HCT116 (cell line): ENCODE measurements around the gene MECP2. TPM values are rescaled to one million over a fixed set of nuclear protein-coding genes. Genes with fewer than 3 reads are reported as not detected.

Source experiments
- ATAC-seq: fragments of 200-7000 bp; cut with Tn5 transposase; 2 replicates; pipeline ENCODE4 v1.9.1; 2020; ENCODE audit warnings: mild to moderate bottlenecking, moderate library complexity
- BruUV-seq: library from RNA; stranded (reverse); fragments of 400-500 nt; replicated peaks from 2 replicates; lab custom pipeline; 2021; lab: Mats Ljungman, UMichigan
- CTCF ChIA-PET: fragments of 300-600 bp; sonication (Branson Sonifier 250); formaldehyde crosslinking; loops from one replicate; lab custom pipeline; 2021; ENCODE audit warnings: antibody characterized with exemption; lab: Charles Lee
- POLR2A ChIA-PET: fragments of 300-600, 350-600 bp; sonication (Branson Sonifier 250); formaldehyde crosslinking; loops from one replicate; lab custom pipeline; 2021; ENCODE audit warnings: antibody characterized with exemption; lab: Charles Lee
- RAD21 ChIA-PET, 2 experiments: fragments of 300-600 bp; sonication (Branson Sonifier 250); formaldehyde crosslinking; loops; one replicate each; lab custom pipeline; 2023; ENCODE audit warnings: low total read pairs in 2 of 2; ENCODE audit not compliant: uncharacterized antibody in 2 of 2, unreplicated experiment in 2 of 2, low non-redundant PET in 1 of 2; lab: Charles Lee
- DNase-seq: peaks from one replicate; pipeline ENCODE4 v3.0.0-alpha.2; 2010; ENCODE audit warnings: low read depth, low spot score
- H2AFZ ChIP-seq: fragments of 200-600 bp; shearing (Covaris generic), sonication (generic); 2 replicates; pipeline ENCODE4 v1.6.1; 2017; ENCODE audit warnings: low read depth, mixed run types, mixed read lengths, antibody characterized with exemption, low read length; ENCODE audit not compliant: poor library complexity, severe bottlenecking
- H3K27ac ChIP-seq: 2 replicates; pipeline ENCODE4 v1.5.1; 2012; ENCODE audit warnings: low read depth, low read length
- H3K27me3 ChIP-seq: fragments of 200-600 bp; sonication (generic); 2 replicates; pipeline ENCODE4 v1.6.1; 2016; ENCODE audit warnings: mixed run types, low read length, mixed read lengths; ENCODE audit not compliant: insufficient read depth
- H3K36me3 ChIP-seq, 2 experiments: fragments of 200-500 bp in 1 of 2; fragments of 200-600 bp in 1 of 2; sonication (Bioruptor generic) in 1 of 2; sonication (generic) in 1 of 2; 2 replicates each; pipeline versions ENCODE4 v1.5.1 to v1.6.1; 2014 to 2016; ENCODE audit warnings: low read length in 2 of 2, inconsistent platforms in 1 of 2, mixed read lengths in 1 of 2, mixed run types in 1 of 2; ENCODE audit not compliant: insufficient read depth in 2 of 2, control insufficient read depth in 1 of 2
- H3K4me1 ChIP-seq, 2 experiments: fragments of 200-600 bp in 1 of 2; sonication (generic) in 1 of 2; 2 replicates each; pipeline versions ENCODE4 v1.5.1 to v1.6.1; 2012 to 2017; ENCODE audit warnings: low read length in 2 of 2, inconsistent platforms in 1 of 2, mild to moderate bottlenecking in 1 of 2, mixed read lengths in 1 of 2, mixed run types in 1 of 2, moderate library complexity in 1 of 2; ENCODE audit not compliant: insufficient read depth in 2 of 2, control insufficient read depth in 1 of 2
- H3K4me2 ChIP-seq: fragments of 200-600 bp; sonication (generic); 2 replicates; pipeline ENCODE4 v1.6.1; 2017; ENCODE audit warnings: mixed run types, low read length, mixed read lengths
- H3K4me3 ChIP-seq, 2 experiments: fragments of 200-600 bp in 1 of 2; sonication (generic) in 1 of 2; replicated peaks in 1 of 2; 2 replicates each; pipeline ENCODE4 v1.5.1; 2011 to 2016; ENCODE audit warnings: low read length in 2 of 2, control low read depth in 1 of 2, low read depth in 1 of 2, mild to moderate bottlenecking in 1 of 2, mixed read lengths in 1 of 2, mixed run types in 1 of 2
- H3K79me2 ChIP-seq: fragments of 200-600 bp; sonication (generic); 2 replicates; pipeline ENCODE4 v1.6.1; 2017; ENCODE audit warnings: mild to moderate bottlenecking, mixed run types, low read length, moderate library complexity, mixed read lengths; ENCODE audit not compliant: insufficient read depth
- H3K9ac ChIP-seq: fragments of 200-600 bp; sonication (generic); 2 replicates; pipeline ENCODE4 v1.6.1; 2016; ENCODE audit warnings: low read length, mixed read lengths
- H3K9me2 ChIP-seq: fragments of 200-600 bp; sonication (generic), shearing (Covaris generic); 2 replicates; pipeline ENCODE4 v1.6.1; 2017; ENCODE audit warnings: mixed run types, mild to moderate bottlenecking, moderate library complexity; ENCODE audit not compliant: insufficient read depth
- H3K9me3 ChIP-seq, 2 experiments: fragments of 200-500 bp in 1 of 2; fragments of 200-600 bp in 1 of 2; sonication (Bioruptor generic) in 1 of 2; sonication (generic) in 1 of 2; 2 replicates each; pipeline ENCODE4 v1.6.1; 2014 to 2017; ENCODE audit warnings: low read length in 2 of 2, mixed read lengths in 2 of 2, inconsistent platforms in 1 of 2, low read depth in 1 of 2, mild to moderate bottlenecking in 1 of 2, mixed run types in 1 of 2, moderate library complexity in 1 of 2; ENCODE audit not compliant: control insufficient read depth in 1 of 2, insufficient read depth in 1 of 2
- H4K20me1 ChIP-seq: fragments of 200-600 bp; sonication (generic), shearing (Covaris generic); 2 replicates; pipeline ENCODE4 v1.6.1; 2017; ENCODE audit warnings: mixed run types, mild to moderate bottlenecking, moderate library complexity; ENCODE audit not compliant: insufficient read depth
- CBX3 ChIP-seq: IDR thresholded peaks from 2 replicates; pipeline ENCODE4 v1.6.1; 2012; ENCODE audit warnings: low read depth
- CEBPB ChIP-seq: IDR thresholded peaks from 2 replicates; pipeline ENCODE4 v1.6.1; 2012; ENCODE audit warnings: low read depth
- EGR1 ChIP-seq: IDR thresholded peaks from 2 replicates; pipeline ENCODE4 v1.6.1; 2012; ENCODE audit warnings: low read depth
- ELF1 ChIP-seq: IDR thresholded peaks from 2 replicates; pipeline ENCODE4 v1.6.1; 2012; ENCODE audit warnings: low read depth, borderline replicate concordance
- EZH2phosphoT487 ChIP-seq: fragments of 200-600 bp; IDR thresholded peaks from 2 replicates; pipeline ENCODE4 v1.6.1; 2018; ENCODE audit warnings: antibody characterized with exemption, borderline replicate concordance
- FOSL1 ChIP-seq: IDR thresholded peaks from 2 replicates; pipeline ENCODE4 v1.6.1; 2012; ENCODE audit warnings: low read depth
- RAD21 ChIP-seq: IDR thresholded peaks from 2 replicates; pipeline ENCODE4 v1.6.1; 2012; ENCODE audit warnings: low read depth, mild to moderate bottlenecking
- SIN3A ChIP-seq: IDR thresholded peaks from 2 replicates; pipeline ENCODE4 v1.6.1; 2012; ENCODE audit warnings: low read depth
- SP1 ChIP-seq: IDR thresholded peaks from 2 replicates; pipeline ENCODE4 v1.6.1; 2012; ENCODE audit warnings: low read depth
- TCF7L2 ChIP-seq: IDR thresholded peaks from 2 replicates; pipeline ENCODE4 v1.7.0; 2011; ENCODE audit warnings: borderline replicate concordance, inconsistent platforms; ENCODE audit not compliant: insufficient read depth, insufficient read length; ENCODE audit errors: extremely low read depth
- intact Hi-C: fragments of 100-400 bp; cut with micrococcal nuclease; formaldehyde crosslinking; loops from 2 replicates; pipeline ENCODE4 v1.10.0; 2022
- total RNA-seq: library from RNA; stranded (reverse); gene quantifications from one replicate; pipeline ENCODE4 v1.2.1, GENCODE V29; 2021; ENCODE audit not compliant: unreplicated experiment
- TF ChIP-seq, protein P1 (sequence below): IDR thresholded peaks from 2 replicates; pipeline ENCODE4 v1.6.1; 2011; ENCODE audit warnings: mild to moderate bottlenecking, low read length, moderate library complexity; ENCODE audit not compliant: insufficient replicate concordance; ENCODE audit errors: extremely low read depth
- TF ChIP-seq, protein P2 (sequence below), 3 experiments: fragments of 200-600 bp in 1 of 3; sonication (generic) in 1 of 3; IDR thresholded peaks in 2 of 3; conservative IDR thresholded peaks in 1 of 3; 2 replicates each; pipeline ENCODE4 v1.5.1; 2012 to 2017; ENCODE audit warnings: low read depth in 2 of 3, low read length in 2 of 3, antibody characterized with exemption in 1 of 3, borderline replicate concordance in 1 of 3, control low read depth in 1 of 3, mild to moderate bottlenecking in 1 of 3, mixed read lengths in 1 of 3, mixed run types in 1 of 3, moderate library complexity in 1 of 3; ENCODE audit not compliant: insufficient read depth in 1 of 3
- TF ChIP-seq, protein P3 (sequence below): IDR thresholded peaks from 2 replicates; pipeline ENCODE4 v1.6.1; 2012

MECP2 gene
- total RNA-seq, 1 experiment from 2014 or later = 32.4 TPM

DNA sequence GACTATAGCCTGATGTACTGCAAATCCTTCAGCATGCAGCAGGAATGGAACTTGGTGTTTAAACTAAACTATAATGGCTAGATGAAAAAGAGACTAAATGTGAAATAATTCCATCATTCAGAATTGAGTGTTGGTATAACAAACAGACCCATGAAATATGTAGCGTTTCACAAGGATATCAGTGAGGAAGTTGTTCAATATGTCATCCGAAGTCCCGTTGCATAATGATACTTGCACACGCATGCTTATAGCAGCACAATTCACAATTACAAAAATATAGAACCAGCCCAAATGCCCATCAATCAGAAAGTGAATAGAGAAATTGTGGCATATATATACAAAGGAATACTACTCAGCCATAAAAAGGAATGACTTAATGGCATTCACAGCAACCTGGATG, 20.4 kb downstream of the MECP2 start:
- Histone ChIP-seq H3K79me2 (peaks cover 81% of the 10 kb centered on the region), H3K9ac (no peak overlapping the region), H3K36me3 (no peaks in the 10 kb centered on the region), H3K9me3 (no peaks in the 10 kb centered on the region), H3K27ac (no peak overlapping the region), H2AFZ (no peak overlapping the region), H3K4me1 (peaks cover 16 to 23% of the 10 kb centered on the region in 2 experiments), H3K4me3 (no peak overlapping the region), H4K20me1 (no peaks in the 10 kb centered on the region), H3K27me3 (no peaks in the 10 kb centered on the region), H3K4me2 (no peak overlapping the region), H3K9me2 (no peaks in the 10 kb centered on the region)
- intact Hi-C loops = no loop called here
- RAD21 ChIA-PET = no interaction called here
- no TSS peak for BruUV-seq
- TF ChIP-seq SP1 = no peak
- TF ChIP-seq, protein P1, sequence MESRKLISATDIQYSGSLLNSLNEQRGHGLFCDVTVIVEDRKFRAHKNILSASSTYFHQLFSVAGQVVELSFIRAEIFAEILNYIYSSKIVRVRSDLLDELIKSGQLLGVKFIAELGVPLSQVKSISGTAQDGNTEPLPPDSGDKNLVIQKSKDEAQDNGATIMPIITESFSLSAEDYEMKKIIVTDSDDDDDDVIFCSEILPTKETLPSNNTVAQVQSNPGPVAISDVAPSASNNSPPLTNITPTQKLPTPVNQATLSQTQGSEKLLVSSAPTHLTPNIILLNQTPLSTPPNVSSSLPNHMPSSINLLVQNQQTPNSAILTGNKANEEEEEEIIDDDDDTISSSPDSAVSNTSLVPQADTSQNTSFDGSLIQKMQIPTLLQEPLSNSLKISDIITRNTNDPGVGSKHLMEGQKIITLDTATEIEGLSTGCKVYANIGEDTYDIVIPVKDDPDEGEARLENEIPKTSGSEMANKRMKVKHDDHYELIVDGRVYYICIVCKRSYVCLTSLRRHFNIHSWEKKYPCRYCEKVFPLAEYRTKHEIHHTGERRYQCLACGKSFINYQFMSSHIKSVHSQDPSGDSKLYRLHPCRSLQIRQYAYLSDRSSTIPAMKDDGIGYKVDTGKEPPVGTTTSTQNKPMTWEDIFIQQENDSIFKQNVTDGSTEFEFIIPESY = no peak
- TF ChIP-seq ELF1 = no peak
- TF ChIP-seq EGR1 = no peak
- TF ChIP-seq, protein P2, sequence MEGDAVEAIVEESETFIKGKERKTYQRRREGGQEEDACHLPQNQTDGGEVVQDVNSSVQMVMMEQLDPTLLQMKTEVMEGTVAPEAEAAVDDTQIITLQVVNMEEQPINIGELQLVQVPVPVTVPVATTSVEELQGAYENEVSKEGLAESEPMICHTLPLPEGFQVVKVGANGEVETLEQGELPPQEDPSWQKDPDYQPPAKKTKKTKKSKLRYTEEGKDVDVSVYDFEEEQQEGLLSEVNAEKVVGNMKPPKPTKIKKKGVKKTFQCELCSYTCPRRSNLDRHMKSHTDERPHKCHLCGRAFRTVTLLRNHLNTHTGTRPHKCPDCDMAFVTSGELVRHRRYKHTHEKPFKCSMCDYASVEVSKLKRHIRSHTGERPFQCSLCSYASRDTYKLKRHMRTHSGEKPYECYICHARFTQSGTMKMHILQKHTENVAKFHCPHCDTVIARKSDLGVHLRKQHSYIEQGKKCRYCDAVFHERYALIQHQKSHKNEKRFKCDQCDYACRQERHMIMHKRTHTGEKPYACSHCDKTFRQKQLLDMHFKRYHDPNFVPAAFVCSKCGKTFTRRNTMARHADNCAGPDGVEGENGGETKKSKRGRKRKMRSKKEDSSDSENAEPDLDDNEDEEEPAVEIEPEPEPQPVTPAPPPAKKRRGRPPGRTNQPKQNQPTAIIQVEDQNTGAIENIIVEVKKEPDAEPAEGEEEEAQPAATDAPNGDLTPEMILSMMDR (IDR thresholded peaks at IDR 0.05 in 2 of 3, conservative IDR thresholded peaks at IDR 0.05 in 1 of 3; ENCODE audit: borderline replicate concordance in 1 of 3, insufficient read depth in 1 of 3, low read depth in 2 of 3, low read length in 2 of 3) = no peak
- no peak for TF ChIP-seq SIN3A
- TF ChIP-seq CBX3 = no peak
- TF ChIP-seq TCF7L2 = no peak
- no peak for TF ChIP-seq FOSL1
- no peak for TF ChIP-seq CEBPB
- TF ChIP-seq, protein P3, sequence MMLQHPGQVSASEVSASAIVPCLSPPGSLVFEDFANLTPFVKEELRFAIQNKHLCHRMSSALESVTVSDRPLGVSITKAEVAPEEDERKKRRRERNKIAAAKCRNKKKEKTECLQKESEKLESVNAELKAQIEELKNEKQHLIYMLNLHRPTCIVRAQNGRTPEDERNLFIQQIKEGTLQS = no peak
- no peak for TF ChIP-seq EZH2phosphoT487
- TF ChIP-seq RAD21 = no peak
- CTCF ChIA-PET = no interaction called here
- POLR2A ChIA-PET = no interaction called here
- DNase-seq (no peak), ATAC-seq (no peak)
